DMS153 (cell line): ENCODE measurements around the gene JAKMIP1.
"Not testable (repeated sequence)": the region's sequence is repeated elsewhere in the genome, so short reads cannot be mapped to it uniquely, and the experiment has no call there.

ENCODE experiments used
- DNase-seq: peaks from one replicate; lab custom pipeline; 2025; lab: John Stamatoyannopoulos, UW

Gene JAKMIP1

GRCh38 chr4:6143603-6144181 lies 56.7 kb downstream of the JAKMIP1 start:
- DNase-seq: no peak

- no peak for DNase-seq
These were observed 57.3 kb downstream of the JAKMIP1 start for GRCh38 chr4:6142935-6143602.

GRCh38 chr4:6142511-6142910 lies 57.8 kb downstream of the JAKMIP1 start:
- no peak for DNase-seq

- DNase-seq: no peak
These were observed 58.8 kb downstream of the JAKMIP1 start for GRCh38 chr4:6141554-6141953.

GRCh38 chr4:6141021-6141420 lies 59.3 kb downstream of the JAKMIP1 start:
- DNase-seq: not testable (repeated sequence)

- DNase-seq: no peak
These were observed 62.6 kb downstream of the JAKMIP1 start for GRCh38 chr4:6137747-6138135.

- DNase-seq: no peak
These were observed 63.2 kb downstream of the JAKMIP1 start for GRCh38 chr4:6137027-6137746.

GRCh38 chr4:6134612-6135220 lies 65.6 kb downstream of the JAKMIP1 start:
- DNase-seq: no peak

GRCh38 chr4:6132716-6133115 lies 67.6 kb downstream of the JAKMIP1 start:
- DNase-seq: no peak

GRCh38 chr4:6128221-6128850 lies 72.0 kb downstream of the JAKMIP1 start:
- DNase-seq: peak; percentile 47

- DNase-seq: no peak
These were observed 73.2 kb downstream of the JAKMIP1 start for GRCh38 chr4:6126971-6127745.

GRCh38 chr4:6125103-6125651 lies 75.2 kb downstream of the JAKMIP1 start:
- no peak for DNase-seq

GRCh38 chr4:6124386-6125102 lies 75.8 kb downstream of the JAKMIP1 start:
- no peak for DNase-seq

- no peak for DNase-seq
These were observed 76.4 kb downstream of the JAKMIP1 start for GRCh38 chr4:6123976-6124375.

GRCh38 chr4:6123541-6123940 lies 76.8 kb downstream of the JAKMIP1 start:
- DNase-seq: no peak

GRCh38 chr4:6123116-6123515 lies 77.2 kb downstream of the JAKMIP1 start:
- no peak for DNase-seq

GRCh38 chr4:6122496-6122895 lies 77.9 kb downstream of the JAKMIP1 start:
- DNase-seq: no peak

- DNase-seq: no peak
These were observed 78.4 kb downstream of the JAKMIP1 start for GRCh38 chr4:6121941-6122340.

GRCh38 chr4:6121276-6121850 lies 79.0 kb downstream of the JAKMIP1 start:
- DNase-seq: no peak

GRCh38 chr4:6120361-6120760 lies 80.0 kb downstream of the JAKMIP1 start:
- no peak for DNase-seq
